HCT116 (cell line): Measurements from ENCODE around the gene FNDC1. TPM values are rescaled to one million over a fixed set of nuclear protein-coding genes. Genes with fewer than 3 reads are reported as not detected.
"Not testable (repeated sequence)": the region's sequence is repeated elsewhere in the genome, so short reads cannot be mapped to it uniquely, and the experiment has no call there.

Source experiments
- ATAC-seq: fragments of 200-7000 bp; cut with Tn5 transposase; 2 replicates; pipeline ENCODE4 v1.9.1; 2020; ENCODE audit warnings: mild to moderate bottlenecking, moderate library complexity
- BruUV-seq: library from RNA; stranded (reverse); fragments of 400-500 nt; replicated peaks from 2 replicates; lab custom pipeline; 2021; lab: Mats Ljungman, UMichigan
- CTCF ChIA-PET: fragments of 300-600 bp; sonication (Branson Sonifier 250); formaldehyde crosslinking; loops from one replicate; lab custom pipeline; 2021; ENCODE audit warnings: antibody characterized with exemption; lab: Charles Lee
- POLR2A ChIA-PET: fragments of 300-600, 350-600 bp; sonication (Branson Sonifier 250); formaldehyde crosslinking; loops from one replicate; lab custom pipeline; 2021; ENCODE audit warnings: antibody characterized with exemption; lab: Charles Lee
- RAD21 ChIA-PET, 2 experiments: fragments of 300-600 bp; sonication (Branson Sonifier 250); formaldehyde crosslinking; loops; one replicate each; lab custom pipeline; 2023; ENCODE audit warnings: low total read pairs in 2 of 2; ENCODE audit not compliant: uncharacterized antibody in 2 of 2, unreplicated experiment in 2 of 2, low non-redundant PET in 1 of 2; lab: Charles Lee
- DNase-seq: peaks from one replicate; pipeline ENCODE4 v3.0.0-alpha.2; 2010; ENCODE audit warnings: low read depth, low spot score
- H2AFZ ChIP-seq: fragments of 200-600 bp; shearing (Covaris generic), sonication (generic); 2 replicates; pipeline ENCODE4 v1.6.1; 2017; ENCODE audit warnings: low read depth, mixed run types, mixed read lengths, antibody characterized with exemption, low read length; ENCODE audit not compliant: poor library complexity, severe bottlenecking
- H3K27ac ChIP-seq: 2 replicates; pipeline ENCODE4 v1.5.1; 2012; ENCODE audit warnings: low read depth, low read length
- H3K27me3 ChIP-seq: fragments of 200-600 bp; sonication (generic); 2 replicates; pipeline ENCODE4 v1.6.1; 2016; ENCODE audit warnings: mixed run types, low read length, mixed read lengths; ENCODE audit not compliant: insufficient read depth
- H3K36me3 ChIP-seq, 2 experiments: fragments of 200-500 bp in 1 of 2; fragments of 200-600 bp in 1 of 2; sonication (Bioruptor generic) in 1 of 2; sonication (generic) in 1 of 2; 2 replicates each; pipeline versions ENCODE4 v1.5.1 to v1.6.1; 2014 to 2016; ENCODE audit warnings: low read length in 2 of 2, inconsistent platforms in 1 of 2, mixed read lengths in 1 of 2, mixed run types in 1 of 2; ENCODE audit not compliant: insufficient read depth in 2 of 2, control insufficient read depth in 1 of 2
- H3K4me1 ChIP-seq, 2 experiments: fragments of 200-600 bp in 1 of 2; sonication (generic) in 1 of 2; 2 replicates each; pipeline versions ENCODE4 v1.5.1 to v1.6.1; 2012 to 2017; ENCODE audit warnings: low read length in 2 of 2, inconsistent platforms in 1 of 2, mild to moderate bottlenecking in 1 of 2, mixed read lengths in 1 of 2, mixed run types in 1 of 2, moderate library complexity in 1 of 2; ENCODE audit not compliant: insufficient read depth in 2 of 2, control insufficient read depth in 1 of 2
- H3K4me2 ChIP-seq: fragments of 200-600 bp; sonication (generic); 2 replicates; pipeline ENCODE4 v1.6.1; 2017; ENCODE audit warnings: mixed run types, low read length, mixed read lengths
- H3K4me3 ChIP-seq, 2 experiments: fragments of 200-600 bp in 1 of 2; sonication (generic) in 1 of 2; replicated peaks in 1 of 2; 2 replicates each; pipeline ENCODE4 v1.5.1; 2011 to 2016; ENCODE audit warnings: low read length in 2 of 2, control low read depth in 1 of 2, low read depth in 1 of 2, mild to moderate bottlenecking in 1 of 2, mixed read lengths in 1 of 2, mixed run types in 1 of 2
- H3K79me2 ChIP-seq: fragments of 200-600 bp; sonication (generic); 2 replicates; pipeline ENCODE4 v1.6.1; 2017; ENCODE audit warnings: mild to moderate bottlenecking, mixed run types, low read length, moderate library complexity, mixed read lengths; ENCODE audit not compliant: insufficient read depth
- H3K9ac ChIP-seq: fragments of 200-600 bp; sonication (generic); 2 replicates; pipeline ENCODE4 v1.6.1; 2016; ENCODE audit warnings: low read length, mixed read lengths
- H3K9me2 ChIP-seq: fragments of 200-600 bp; sonication (generic), shearing (Covaris generic); 2 replicates; pipeline ENCODE4 v1.6.1; 2017; ENCODE audit warnings: mixed run types, mild to moderate bottlenecking, moderate library complexity; ENCODE audit not compliant: insufficient read depth
- H3K9me3 ChIP-seq, 2 experiments: fragments of 200-500 bp in 1 of 2; fragments of 200-600 bp in 1 of 2; sonication (Bioruptor generic) in 1 of 2; sonication (generic) in 1 of 2; 2 replicates each; pipeline ENCODE4 v1.6.1; 2014 to 2017; ENCODE audit warnings: low read length in 2 of 2, mixed read lengths in 2 of 2, inconsistent platforms in 1 of 2, low read depth in 1 of 2, mild to moderate bottlenecking in 1 of 2, mixed run types in 1 of 2, moderate library complexity in 1 of 2; ENCODE audit not compliant: control insufficient read depth in 1 of 2, insufficient read depth in 1 of 2
- H4K20me1 ChIP-seq: fragments of 200-600 bp; sonication (generic), shearing (Covaris generic); 2 replicates; pipeline ENCODE4 v1.6.1; 2017; ENCODE audit warnings: mixed run types, mild to moderate bottlenecking, moderate library complexity; ENCODE audit not compliant: insufficient read depth
- CTCF ChIP-seq, 3 experiments: fragments of 200-600 bp in 1 of 3; sonication (generic) in 1 of 3; IDR thresholded peaks in 2 of 3; conservative IDR thresholded peaks in 1 of 3; 2 replicates each; pipeline ENCODE4 v1.5.1; 2012 to 2017; ENCODE audit warnings: low read depth in 2 of 3, low read length in 2 of 3, antibody characterized with exemption in 1 of 3, borderline replicate concordance in 1 of 3, control low read depth in 1 of 3, mild to moderate bottlenecking in 1 of 3, mixed read lengths in 1 of 3, mixed run types in 1 of 3, moderate library complexity in 1 of 3; ENCODE audit not compliant: insufficient read depth in 1 of 3
- EGR1 ChIP-seq: IDR thresholded peaks from 2 replicates; pipeline ENCODE4 v1.6.1; 2012; ENCODE audit warnings: low read depth
- ELF1 ChIP-seq: IDR thresholded peaks from 2 replicates; pipeline ENCODE4 v1.6.1; 2012; ENCODE audit warnings: low read depth, borderline replicate concordance
- FOSL1 ChIP-seq: IDR thresholded peaks from 2 replicates; pipeline ENCODE4 v1.6.1; 2012; ENCODE audit warnings: low read depth
- RAD21 ChIP-seq: IDR thresholded peaks from 2 replicates; pipeline ENCODE4 v1.6.1; 2012; ENCODE audit warnings: low read depth, mild to moderate bottlenecking
- SIN3A ChIP-seq: IDR thresholded peaks from 2 replicates; pipeline ENCODE4 v1.6.1; 2012; ENCODE audit warnings: low read depth
- ZBTB33 ChIP-seq: IDR thresholded peaks from 2 replicates; pipeline ENCODE4 v1.6.1; 2011; ENCODE audit warnings: mild to moderate bottlenecking, low read length, moderate library complexity; ENCODE audit not compliant: insufficient replicate concordance; ENCODE audit errors: extremely low read depth
- intact Hi-C: fragments of 100-400 bp; cut with micrococcal nuclease; formaldehyde crosslinking; loops from 2 replicates; pipeline ENCODE4 v1.10.0; 2022
- total RNA-seq: library from RNA; stranded (reverse); gene quantifications from one replicate; pipeline ENCODE4 v1.2.1, GENCODE V29; 2021; ENCODE audit not compliant: unreplicated experiment

FNDC1 gene
- total RNA-seq, 1 experiment from 2014 or later = 0.07 TPM

GRCh38 chr6:159282421-159282820 lies 113.2 kb downstream of the FNDC1 start (continued):
- no peak for TF ChIP-seq ZBTB33
- TF ChIP-seq EGR1 = no peak
- TF ChIP-seq SIN3A = no peak
- TF ChIP-seq, all 23 proteins: peak for 0

- H4K20me1 ChIP-seq, H3K4me2 ChIP-seq, H3K27ac ChIP-seq, H3K9me3 ChIP-seq, POLR2A ChIA-PET, H3K79me2 ChIP-seq, DNase-seq, BruUV-seq, H3K4me3 ChIP-seq, ATAC-seq, H3K9me2 ChIP-seq, CTCF ChIA-PET, RAD21 ChIA-PET, H3K36me3 ChIP-seq, intact Hi-C loops, H3K9ac ChIP-seq, H2AFZ ChIP-seq, H3K4me1 ChIP-seq: not testable (repeated sequence)
- peaks cover 18% of the 10 kb centered on the region for H3K27me3 ChIP-seq
These were observed 115.5 kb downstream of the FNDC1 start for GRCh38 chr6:159284661-159285060.

GRCh38 chr6:159298840-159299239 lies 129.6 kb downstream of the FNDC1 start:
- H3K79me2 ChIP-seq = no peaks in the 10 kb centered on the region
- POLR2A ChIA-PET = no interaction called here
- BruUV-seq = no TSS peak
- no peak overlapping the region for H3K27ac ChIP-seq
- H3K36me3 ChIP-seq = no peaks in the 10 kb centered on the region
- ATAC-seq = peak; percentile 75
- H3K9me2 ChIP-seq = no peaks in the 10 kb centered on the region
- no peaks in the 10 kb centered on the region for H4K20me1 ChIP-seq
- intact Hi-C loops = no loop called here
- H3K4me1 ChIP-seq = no peaks in the 10 kb centered on the region
- no peaks in the 10 kb centered on the region for H3K9me3 ChIP-seq
- H3K27me3 ChIP-seq = peaks cover 38% of the 10 kb centered on the region
- H3K4me3 ChIP-seq = no peak overlapping the region
- no peak overlapping the region for H3K4me2 ChIP-seq
- RAD21 ChIA-PET = no interaction called here
- TF ChIP-seq FOSL1 (no peak), RAD21 (0 out of 2 replicates have a peak, but pooled peaks have one; percentile 7), CTCF (IDR thresholded peaks at IDR 0.05 in 2 of 3, conservative IDR thresholded peaks at IDR 0.05 in 1 of 3; ENCODE audit: borderline replicate concordance in 1 of 3, insufficient read depth in 1 of 3, low read depth in 2 of 3, low read length in 2 of 3) (peak in 2 of 3 experiments; percentile 29 to 31; a peak in 3 of 6 replicates), ELF1 (no peak)
- H3K9ac ChIP-seq = no peak overlapping the region
- H2AFZ ChIP-seq = no peak overlapping the region
- no peak for DNase-seq
- CTCF ChIA-PET = interaction anchor here (1.7 kb wide), 1 partner anchor 46 kb away, joined by 6 read pairs; no protein-coding TSS in a partner anchor
